BJ (cell line): ENCODE measurements around the gene YARS2. TPM values are rescaled to one million over a fixed set of nuclear protein-coding genes. Genes with fewer than 3 reads are reported as not detected.

Experiments used
- CTCF ChIA-PET: fragments of 350-600 bp; formaldehyde crosslinking; extraction: SDS; loops from one replicate; lab custom pipeline; 2021; ENCODE audit warnings: antibody characterized with exemption, inconsistent platforms; lab: Yijun Ruan, JAX
- POLR2A ChIA-PET: fragments of 300-600 bp; sonication (Branson Sonifier 250); formaldehyde crosslinking; extraction: SDS; loops from one replicate; lab custom pipeline; 2021; ENCODE audit warnings: antibody characterized with exemption; lab: Charles Lee
- DNase-seq: peaks from one replicate; pipeline ENCODE4 v3.0.0-alpha.2; 2011; ENCODE audit warnings: low read depth
- H3K27me3 ChIP-seq: 2 replicates; pipeline ENCODE4 v1.6.0; 2011; ENCODE audit warnings: low read length; ENCODE audit not compliant: control insufficient read depth, insufficient read depth
- H3K36me3 ChIP-seq: 2 replicates; pipeline ENCODE4 v1.5.1; 2011; ENCODE audit warnings: low read length; ENCODE audit not compliant: control insufficient read depth, insufficient read depth
- H3K4me3 ChIP-seq: 2 replicates; pipeline ENCODE4 v1.5.1; 2011; ENCODE audit warnings: low read depth, mild to moderate bottlenecking, control low read depth, low read length
- polyA minus RNA-seq: library from RNA; depleted of rRNA, polyadenylated mRNA; stranded (reverse); fragments of >200 nt; gene quantifications from 2 replicates; pipeline ENCODE4 v1.2.3, GENCODE V29; 2011; rRNA and poly(A)+ RNA removed
- polyA plus RNA-seq: library from polyadenylated mRNA; depleted of rRNA; stranded (reverse); fragments of >200 nt; gene quantifications from 2 replicates; pipeline ENCODE4 v1.2.3, GENCODE V29; 2011; rRNA removed
- TF ChIP-seq, protein P1 (sequence below): IDR thresholded peaks from 2 replicates; pipeline ENCODE4 v1.5.1; 2011; ENCODE audit warnings: low read depth, mild to moderate bottlenecking, control low read depth, inconsistent platforms, low read length, moderate library complexity; ENCODE audit not compliant: insufficient read depth

Gene YARS2
- 19.0 TPM in 2 replicates for polyA plus RNA-seq
- polyA minus RNA-seq: 8.1 and 9.4 TPM in 2 replicates

DNA sequence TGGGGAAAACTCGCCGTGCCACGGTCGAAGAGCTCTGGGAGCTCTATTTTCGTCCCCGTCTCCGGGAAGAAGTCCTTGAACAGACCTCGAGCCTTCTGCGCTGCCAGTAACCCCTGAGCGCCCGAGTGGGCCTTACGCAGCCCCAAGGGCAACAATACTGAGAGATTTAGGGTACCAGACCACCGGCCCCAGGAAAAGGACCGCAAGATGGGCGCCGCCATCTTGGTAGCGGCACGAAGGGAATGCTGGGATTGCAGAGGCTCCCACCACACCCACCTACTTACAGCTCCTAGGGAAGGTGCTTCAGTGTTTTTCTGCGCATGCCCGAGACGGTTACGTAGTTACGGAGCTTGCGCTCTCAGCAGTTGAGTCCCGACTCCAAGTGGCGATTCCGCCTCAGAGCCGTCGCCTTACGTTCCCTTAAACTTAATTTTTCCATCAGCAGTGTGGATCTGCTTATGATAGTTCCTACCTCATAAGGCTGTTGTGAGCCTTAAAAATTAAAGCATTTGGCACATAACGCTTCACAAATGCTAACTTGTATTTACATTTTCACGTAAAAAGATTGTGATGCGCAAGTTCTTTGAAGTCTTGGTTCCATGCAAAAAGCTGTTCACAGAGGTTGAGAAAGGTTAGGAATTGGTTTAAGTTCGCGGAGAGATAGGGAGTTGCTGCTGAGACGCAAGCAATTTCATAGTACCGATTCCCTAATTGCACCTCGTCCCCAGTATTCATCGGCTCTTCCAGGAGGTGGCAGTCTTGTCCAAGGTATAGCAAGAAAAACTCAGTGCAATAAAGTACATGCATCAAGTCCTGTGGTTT is at the start of gene YARS2:
YARS2 (minus strand) TSS at position 244 of the 822 bp plus-strand sequence; CDS start at position 221, 23 bp downstream.
- POLR2A ChIA-PET: interaction anchor here (0.5 to 0.9 kb wide), 5 partner anchors 56 to 1266 kb away, joined by 3 to 15 read pairs (median 3); partner anchors contain the start of gene ALG10
- CTCF ChIA-PET: interaction anchor here (0.6 to 4.8 kb wide), 27 partner anchors 8 to 1908 kb away, joined by 3 to 57 read pairs (median 4); partner anchors contain the start of gene ALG10
- DNase-seq: peak; percentile 91
- H3K4me3 ChIP-seq: peak within 1 kb of the TSS; percentile 88
- H3K36me3 ChIP-seq: peaks cover 4% of the 10 kb centered on the region
- H3K27me3 ChIP-seq: no peaks in the 10 kb centered on the region
- TF ChIP-seq, protein P1, sequence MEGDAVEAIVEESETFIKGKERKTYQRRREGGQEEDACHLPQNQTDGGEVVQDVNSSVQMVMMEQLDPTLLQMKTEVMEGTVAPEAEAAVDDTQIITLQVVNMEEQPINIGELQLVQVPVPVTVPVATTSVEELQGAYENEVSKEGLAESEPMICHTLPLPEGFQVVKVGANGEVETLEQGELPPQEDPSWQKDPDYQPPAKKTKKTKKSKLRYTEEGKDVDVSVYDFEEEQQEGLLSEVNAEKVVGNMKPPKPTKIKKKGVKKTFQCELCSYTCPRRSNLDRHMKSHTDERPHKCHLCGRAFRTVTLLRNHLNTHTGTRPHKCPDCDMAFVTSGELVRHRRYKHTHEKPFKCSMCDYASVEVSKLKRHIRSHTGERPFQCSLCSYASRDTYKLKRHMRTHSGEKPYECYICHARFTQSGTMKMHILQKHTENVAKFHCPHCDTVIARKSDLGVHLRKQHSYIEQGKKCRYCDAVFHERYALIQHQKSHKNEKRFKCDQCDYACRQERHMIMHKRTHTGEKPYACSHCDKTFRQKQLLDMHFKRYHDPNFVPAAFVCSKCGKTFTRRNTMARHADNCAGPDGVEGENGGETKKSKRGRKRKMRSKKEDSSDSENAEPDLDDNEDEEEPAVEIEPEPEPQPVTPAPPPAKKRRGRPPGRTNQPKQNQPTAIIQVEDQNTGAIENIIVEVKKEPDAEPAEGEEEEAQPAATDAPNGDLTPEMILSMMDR: peak; percentile 71

DNA sequence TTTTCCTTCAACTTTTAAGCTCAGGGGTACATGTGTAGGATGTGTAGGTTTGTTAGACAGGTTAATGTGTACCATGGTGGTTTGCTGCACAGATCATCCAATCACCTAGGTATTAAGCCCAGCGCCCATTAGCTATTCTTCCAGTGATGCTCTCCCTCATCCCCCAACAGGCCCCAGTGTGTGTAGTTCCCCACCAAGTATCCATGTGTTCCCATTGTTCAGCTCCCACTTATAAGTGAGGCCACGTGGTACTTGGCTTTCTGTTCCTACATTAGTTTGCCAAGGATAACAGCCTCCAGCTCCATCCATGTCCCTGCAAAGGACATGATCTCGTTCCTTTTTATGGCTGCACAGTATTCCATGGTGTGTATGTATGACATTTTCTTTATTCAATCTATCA is 48.6 kb upstream of the YARS2 start:
- no peaks in the 10 kb centered on the region for H3K27me3 ChIP-seq
- H3K4me3 ChIP-seq: no peak overlapping the region
- TF ChIP-seq, protein P1: no peak
- H3K36me3 ChIP-seq: no peaks in the 10 kb centered on the region
- no peak for DNase-seq
- CTCF ChIA-PET: no interaction called here
- POLR2A ChIA-PET: no interaction called here

GRCh38 chr12:32801269-32801980 is 45.7 kb upstream of the YARS2 start:
- Histone ChIP-seq H3K36me3 (no peaks in the 10 kb centered on the region), H3K4me3 (no peak overlapping the region), H3K27me3 (no peaks in the 10 kb centered on the region)
- no peak for DNase-seq
- TF ChIP-seq, protein P1: no peak
- POLR2A ChIA-PET: no interaction called here
- CTCF ChIA-PET: no interaction called here

DNA sequence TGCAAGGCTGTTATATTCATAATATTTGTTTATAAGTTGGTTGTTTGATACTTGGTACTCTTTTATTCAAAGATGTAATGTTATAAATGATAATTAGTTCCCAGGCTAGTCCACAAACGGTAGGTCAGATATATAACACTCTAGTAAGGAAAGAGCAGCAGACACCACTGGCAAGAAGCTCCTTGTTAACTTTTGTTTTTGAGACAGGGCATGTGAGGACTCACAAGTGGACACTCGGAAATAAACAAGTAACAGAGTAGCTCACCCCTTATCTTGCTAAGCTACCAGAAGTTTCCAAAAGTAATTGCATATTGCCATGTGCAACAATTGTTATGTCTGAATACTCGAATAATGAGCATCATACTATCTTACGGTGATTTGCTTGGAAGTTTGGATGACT is 38.6 kb upstream of the YARS2 start:
- no peak overlapping the region for H3K4me3 ChIP-seq
- H3K27me3 ChIP-seq: no peaks in the 10 kb centered on the region
- no peaks in the 10 kb centered on the region for H3K36me3 ChIP-seq
- CTCF ChIA-PET: no interaction called here
- TF ChIP-seq, protein P1: no peak
- no peak for DNase-seq
- POLR2A ChIA-PET: no interaction called here

DNA sequence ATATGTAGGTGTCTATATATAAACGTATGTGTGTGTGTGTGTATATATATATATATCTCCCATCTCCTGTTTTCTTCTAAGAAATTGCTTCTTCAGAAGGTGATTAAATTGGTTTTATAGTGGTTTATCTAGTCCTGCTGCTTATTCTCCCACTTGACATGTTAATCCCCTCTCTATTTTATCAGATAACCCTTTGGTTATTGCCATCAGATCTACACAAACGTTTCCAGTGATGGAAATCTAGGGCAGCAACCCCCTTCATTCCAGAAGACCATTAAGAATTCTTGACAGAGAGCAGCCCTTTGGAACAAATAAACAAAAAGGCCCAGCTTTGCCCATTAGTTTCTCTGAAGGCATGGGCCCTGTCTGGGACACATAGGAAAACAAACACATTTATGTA is 34.2 kb upstream of the YARS2 start:
- no peak for DNase-seq
- CTCF ChIA-PET: interaction anchor here (2.4 kb wide), 1 partner anchor 11 kb away, joined by 6 read pairs; no protein-coding TSS in a partner anchor
- Histone ChIP-seq H3K36me3 (no peaks in the 10 kb centered on the region), H3K4me3 (no peak overlapping the region), H3K27me3 (no peaks in the 10 kb centered on the region)
- POLR2A ChIA-PET: no interaction called here
- TF ChIP-seq, protein P1: no peak
